GM12801 (cell line): ENCODE measurements around the gene LYST.

ENCODE experiments used
- TF ChIP-seq, protein P1 (sequence below): IDR thresholded peaks from one replicate; pipeline ENCODE4 v1.5.1; 2011; ENCODE audit warnings: control low read depth; ENCODE audit not compliant: insufficient read length; ENCODE audit errors: extremely low read depth

The LYST gene

DNA sequence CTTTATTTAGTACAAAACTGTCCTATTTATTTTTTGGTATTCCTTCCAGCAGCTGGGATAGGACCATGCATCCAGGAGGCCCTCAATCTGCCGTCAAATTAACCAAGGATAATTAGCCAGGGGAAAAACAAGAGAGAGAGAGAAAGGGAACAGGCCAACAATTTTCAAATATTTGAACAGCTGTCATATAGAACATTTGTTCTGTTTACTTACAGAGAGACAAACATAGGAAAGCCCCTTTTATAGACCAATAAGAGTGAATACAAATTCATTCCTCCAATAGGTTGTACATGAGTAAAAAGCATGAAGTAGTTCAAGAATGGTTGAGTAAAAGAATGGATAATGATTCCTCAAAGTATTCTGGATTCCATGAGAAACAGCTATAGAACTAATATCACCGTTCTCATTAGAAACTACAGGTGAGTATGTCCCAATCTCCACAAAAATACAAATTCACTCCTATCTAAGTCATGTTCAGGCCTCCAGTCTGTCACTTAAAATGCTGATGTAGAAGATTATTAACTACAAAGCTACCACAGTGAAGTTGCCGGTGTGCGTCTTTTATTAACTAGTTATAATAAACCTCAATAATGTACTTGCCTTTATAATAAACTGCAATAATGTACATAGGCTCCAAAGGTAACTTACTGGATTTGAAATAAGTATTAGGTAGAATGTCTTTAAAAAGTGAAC, 152.4 kb downstream of the LYST start:
- TF ChIP-seq, protein P1, sequence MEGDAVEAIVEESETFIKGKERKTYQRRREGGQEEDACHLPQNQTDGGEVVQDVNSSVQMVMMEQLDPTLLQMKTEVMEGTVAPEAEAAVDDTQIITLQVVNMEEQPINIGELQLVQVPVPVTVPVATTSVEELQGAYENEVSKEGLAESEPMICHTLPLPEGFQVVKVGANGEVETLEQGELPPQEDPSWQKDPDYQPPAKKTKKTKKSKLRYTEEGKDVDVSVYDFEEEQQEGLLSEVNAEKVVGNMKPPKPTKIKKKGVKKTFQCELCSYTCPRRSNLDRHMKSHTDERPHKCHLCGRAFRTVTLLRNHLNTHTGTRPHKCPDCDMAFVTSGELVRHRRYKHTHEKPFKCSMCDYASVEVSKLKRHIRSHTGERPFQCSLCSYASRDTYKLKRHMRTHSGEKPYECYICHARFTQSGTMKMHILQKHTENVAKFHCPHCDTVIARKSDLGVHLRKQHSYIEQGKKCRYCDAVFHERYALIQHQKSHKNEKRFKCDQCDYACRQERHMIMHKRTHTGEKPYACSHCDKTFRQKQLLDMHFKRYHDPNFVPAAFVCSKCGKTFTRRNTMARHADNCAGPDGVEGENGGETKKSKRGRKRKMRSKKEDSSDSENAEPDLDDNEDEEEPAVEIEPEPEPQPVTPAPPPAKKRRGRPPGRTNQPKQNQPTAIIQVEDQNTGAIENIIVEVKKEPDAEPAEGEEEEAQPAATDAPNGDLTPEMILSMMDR: no peak

DNA sequence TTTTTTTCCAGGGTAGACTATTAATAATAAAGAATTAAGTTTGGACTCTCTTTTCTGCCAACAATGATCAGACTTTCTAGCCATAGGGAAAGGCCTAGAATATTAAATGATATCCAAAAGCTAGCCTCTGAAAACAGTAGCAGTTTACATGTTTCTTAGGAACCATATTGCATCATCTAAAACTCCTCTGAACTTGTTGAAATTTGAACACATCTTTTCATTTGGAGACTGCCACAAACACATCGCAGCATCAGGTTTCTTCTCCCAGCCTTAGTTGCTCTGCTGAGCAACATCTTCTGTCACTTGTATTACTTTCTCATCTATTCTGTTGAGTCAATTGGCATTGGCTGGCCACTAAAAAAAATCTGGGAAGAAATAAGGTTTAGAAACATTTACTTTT, 153.9 kb downstream of the LYST start:
- TF ChIP-seq, protein P1: no peak

DNA sequence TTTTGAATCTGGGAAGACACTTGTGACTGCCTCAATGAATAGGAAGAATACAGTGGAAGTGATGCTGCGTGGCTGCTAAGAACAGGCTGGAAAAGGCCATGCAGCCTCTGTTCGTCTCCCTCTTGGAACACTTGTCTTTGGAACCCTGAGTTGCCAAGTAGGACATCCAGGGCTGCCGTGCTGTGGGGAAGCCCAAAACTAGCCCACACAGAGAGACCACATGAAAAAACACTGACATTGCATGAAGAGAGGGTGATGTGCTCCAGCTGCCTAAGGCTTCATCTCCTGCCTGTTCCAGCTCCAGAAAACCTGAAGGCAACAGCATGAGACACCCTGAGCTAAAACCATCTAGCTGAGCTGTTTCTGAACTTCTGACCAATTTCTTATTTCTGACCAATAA, 156.0 kb downstream of the LYST start:
- TF ChIP-seq, protein P1: no peak

DNA sequence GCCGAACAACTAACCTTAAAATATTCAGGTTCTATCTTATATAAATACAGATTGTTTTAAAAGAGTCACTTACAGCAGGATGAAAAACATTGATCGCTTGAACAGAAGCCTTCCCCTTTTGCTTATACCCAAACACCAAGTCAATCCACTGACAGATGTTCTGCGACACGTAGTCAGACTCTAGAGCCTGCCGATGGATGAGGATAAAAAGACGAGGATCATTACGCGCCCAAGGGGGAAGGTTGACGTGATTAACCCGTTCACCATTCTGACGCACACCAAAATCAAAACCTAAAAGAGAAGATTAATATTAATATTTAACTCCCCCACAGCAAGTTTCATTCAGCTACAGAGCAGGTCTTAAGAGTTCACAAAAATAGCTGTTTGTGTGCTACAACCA, 157.7 kb downstream of the LYST start:
- TF ChIP-seq, protein P1: no peak

DNA sequence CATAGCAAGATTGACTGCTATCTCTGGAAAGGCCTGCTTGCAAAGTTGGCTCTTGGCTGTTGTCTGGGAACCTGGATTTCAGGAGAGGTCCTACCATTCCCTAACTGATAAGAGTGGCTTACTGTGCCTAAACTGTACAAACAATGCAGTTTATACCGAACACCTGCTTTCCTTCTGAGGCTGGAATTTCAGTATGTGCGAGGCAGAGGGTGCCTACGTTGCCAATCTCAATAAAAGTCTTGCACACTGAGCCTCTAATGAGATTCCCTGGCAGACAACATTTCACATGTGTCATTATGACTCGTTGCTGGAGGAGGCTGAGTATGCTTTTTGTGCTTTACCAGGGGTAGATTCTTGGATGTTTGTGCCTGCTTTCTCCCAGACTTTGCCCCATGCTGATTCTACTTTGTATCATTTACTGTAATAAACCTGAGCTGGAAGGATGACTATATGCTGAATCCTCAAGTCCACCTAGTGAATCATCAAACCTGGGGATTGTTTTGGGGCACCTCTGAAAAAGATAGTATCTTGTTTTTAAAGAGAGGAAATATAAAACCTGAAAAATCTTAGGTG, 158.2 kb downstream of the LYST start:
- TF ChIP-seq, protein P1: no peak

DNA sequence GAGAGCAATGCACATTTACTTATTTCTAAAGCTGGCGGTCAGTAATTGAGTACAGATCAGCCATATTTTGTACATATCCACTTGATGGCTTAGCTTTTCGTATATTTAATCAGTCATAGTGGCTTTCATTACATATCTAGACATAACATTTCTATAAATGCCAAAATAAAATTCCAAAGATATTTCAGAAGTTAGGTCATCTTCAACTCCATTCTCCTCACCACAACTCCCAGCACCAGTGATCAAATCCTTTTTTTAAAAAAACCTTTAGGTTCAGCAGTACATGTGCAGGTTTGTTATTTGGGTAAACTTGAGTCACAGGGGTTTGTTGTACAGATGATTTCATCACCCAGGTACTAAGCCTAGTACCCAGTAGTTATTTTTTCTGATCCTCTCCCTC, 163.2 kb downstream of the LYST start:
- TF ChIP-seq, protein P1: no peak

DNA sequence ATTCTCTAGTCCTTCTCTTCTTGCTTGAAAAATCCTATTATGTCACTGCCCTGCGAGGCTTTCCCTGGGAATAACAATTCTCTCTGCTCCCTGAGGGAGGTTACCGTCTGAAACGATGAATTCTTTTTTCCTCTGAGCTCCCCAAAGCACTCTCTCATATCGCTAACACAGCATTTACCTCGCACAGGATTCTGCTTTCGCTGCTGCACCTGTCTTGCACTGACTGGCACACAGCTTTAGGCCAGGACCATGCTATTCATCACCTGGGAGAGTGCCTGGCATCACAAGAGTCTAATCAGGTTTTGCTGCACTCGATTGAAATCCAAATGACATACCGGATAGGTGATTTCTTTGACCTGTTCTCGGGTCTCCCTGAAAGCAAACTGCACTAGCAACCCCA, 164.3 kb downstream of the LYST start:
- TF ChIP-seq, protein P1: no peak
